ENCODE results near the gene KIF4A.
"Not testable (repeated sequence)": the region's sequence is repeated elsewhere in the genome, so short reads cannot be mapped to it uniquely, and the experiment has no call there.

DNA sequence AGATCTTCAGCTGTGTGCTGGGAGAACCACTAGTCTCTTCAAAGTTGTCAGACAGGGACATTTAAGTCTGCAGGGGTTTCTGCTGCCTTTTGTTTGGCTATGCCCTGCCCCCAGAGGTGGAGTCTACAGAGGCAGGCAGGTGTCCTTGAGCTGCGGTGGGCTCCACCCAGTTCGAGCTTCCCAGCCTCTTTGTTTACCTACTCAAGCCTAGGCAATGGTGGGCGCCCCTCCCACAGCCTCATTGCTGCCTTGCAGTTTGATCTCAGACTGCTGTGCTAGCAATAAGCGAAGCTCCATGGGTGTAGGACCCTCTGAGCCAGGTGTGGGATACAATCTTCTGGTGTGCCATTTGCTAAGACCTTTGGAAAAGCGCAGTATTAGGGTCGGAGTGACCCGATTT is 78.8 kb downstream of the KIF4A start:
- TF ChIP-seq, protein P1, sequence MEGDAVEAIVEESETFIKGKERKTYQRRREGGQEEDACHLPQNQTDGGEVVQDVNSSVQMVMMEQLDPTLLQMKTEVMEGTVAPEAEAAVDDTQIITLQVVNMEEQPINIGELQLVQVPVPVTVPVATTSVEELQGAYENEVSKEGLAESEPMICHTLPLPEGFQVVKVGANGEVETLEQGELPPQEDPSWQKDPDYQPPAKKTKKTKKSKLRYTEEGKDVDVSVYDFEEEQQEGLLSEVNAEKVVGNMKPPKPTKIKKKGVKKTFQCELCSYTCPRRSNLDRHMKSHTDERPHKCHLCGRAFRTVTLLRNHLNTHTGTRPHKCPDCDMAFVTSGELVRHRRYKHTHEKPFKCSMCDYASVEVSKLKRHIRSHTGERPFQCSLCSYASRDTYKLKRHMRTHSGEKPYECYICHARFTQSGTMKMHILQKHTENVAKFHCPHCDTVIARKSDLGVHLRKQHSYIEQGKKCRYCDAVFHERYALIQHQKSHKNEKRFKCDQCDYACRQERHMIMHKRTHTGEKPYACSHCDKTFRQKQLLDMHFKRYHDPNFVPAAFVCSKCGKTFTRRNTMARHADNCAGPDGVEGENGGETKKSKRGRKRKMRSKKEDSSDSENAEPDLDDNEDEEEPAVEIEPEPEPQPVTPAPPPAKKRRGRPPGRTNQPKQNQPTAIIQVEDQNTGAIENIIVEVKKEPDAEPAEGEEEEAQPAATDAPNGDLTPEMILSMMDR (conservative IDR thresholded peaks at IDR 0.05; ENCODE audit: low read depth, low read length), result not testable (repeated sequence)
- TF ChIP-seq EZH2 (IDR thresholded peaks at IDR 0.05; ENCODE audit: low read length, unreplicated experiment); EZH2phosphoT487 (IDR thresholded peaks at IDR 0.05; ENCODE audit: borderline replicate concordance, low read length): not testable (repeated sequence)

Measured in PC-3 (cell line).